Breast epithelium (tissue), 4 donors: ENCODE measurements around the gene SLC39A11. TPM values are rescaled to one million over a fixed set of nuclear protein-coding genes. Genes with fewer than 3 reads are reported as not detected.
"Not testable (repeated sequence)": the region's sequence is repeated elsewhere in the genome, so short reads cannot be mapped to it uniquely, and the experiment has no call there.

Experiments
- DNase-seq, 2 donors: peaks; one replicate each; pipeline ENCODE4 v3.0.0-alpha.2; 2019; ENCODE audit warnings: low spot score in 2 of 2
- H3K27ac ChIP-seq, 2 donors: fragments of 200-600 bp; sonication (generic) in 1 of 2; one replicate each; pipeline ENCODE4 v1.5.1; 2016 to 2019; ENCODE audit warnings: mild to moderate bottlenecking in 1 of 2
- H3K27me3 ChIP-seq, 2 donors: fragments of 200-600 bp; sonication (generic) in 1 of 2; one replicate each; pipeline versions ENCODE4 v1.5.1 to v1.6.0; 2017 to 2019; ENCODE audit warnings: control low read depth in 1 of 2, mild to moderate bottlenecking in 1 of 2
- H3K36me3 ChIP-seq: fragments of 200-600 bp; one replicate; pipeline ENCODE4 v1.5.1; 2019
- H3K4me1 ChIP-seq, 2 donors: fragments of 200-600 bp; sonication (generic); one replicate each; pipeline ENCODE4 v1.5.1; 2016 to 2019; ENCODE audit warnings: control low read depth in 1 of 2
- H3K4me3 ChIP-seq, 3 donors: fragments of 200-600 bp; sonication (generic); 1 replicate in 2 of 3; 2 replicates in 1 of 3; pipeline ENCODE4 v1.5.1; 2016 to 2019; ENCODE audit warnings: mild to moderate bottlenecking in 3 of 3, moderate library complexity in 2 of 3
- H3K9me3 ChIP-seq, 2 donors: fragments of 200-600 bp; sonication (generic) in 1 of 2; one replicate each; pipeline ENCODE4 v1.5.1; 2016 to 2019; ENCODE audit warnings: control low read depth in 1 of 2
- POLR2A ChIP-seq: fragments of 450-650 bp; IDR thresholded peaks from one replicate; pipeline ENCODE4 v1.6.1; 2016; ENCODE audit warnings: antibody characterized with exemption, mild to moderate bottlenecking, moderate library complexity
- POLR2AphosphoS5 ChIP-seq, 3 donors: sonication (generic); formaldehyde crosslinking; IDR thresholded peaks; one replicate each; pipeline ENCODE4 v1.6.1; 2017; ENCODE audit warnings: antibody characterized with exemption in 3 of 3
- intact Hi-C: fragments of 100-400 bp; cut with DNase I; formaldehyde crosslinking; loops from one replicate; pipeline ENCODE4 v1.15.1; 2023; ENCODE audit warnings: low total_unique reads
- total RNA-seq, 3 donors: library from RNA; depleted of rRNA; stranded (reverse); fragments of >200 nt; gene quantifications; one replicate each; pipeline ENCODE4 v1.1.0, GENCODE V29; 2016
- TF ChIP-seq, protein P1 (sequence below), 3 donors: fragments of 450-650 bp; IDR thresholded peaks; one replicate each; pipeline ENCODE4 v1.5.1; 2016 to 2017; ENCODE audit warnings: antibody characterized with exemption in 3 of 3, mild to moderate bottlenecking in 3 of 3, moderate library complexity in 3 of 3

SLC39A11 gene
- total RNA-seq, 3 donors from 2014 or later = 31.8 to 54.6 (median 47.0) TPM

DNA sequence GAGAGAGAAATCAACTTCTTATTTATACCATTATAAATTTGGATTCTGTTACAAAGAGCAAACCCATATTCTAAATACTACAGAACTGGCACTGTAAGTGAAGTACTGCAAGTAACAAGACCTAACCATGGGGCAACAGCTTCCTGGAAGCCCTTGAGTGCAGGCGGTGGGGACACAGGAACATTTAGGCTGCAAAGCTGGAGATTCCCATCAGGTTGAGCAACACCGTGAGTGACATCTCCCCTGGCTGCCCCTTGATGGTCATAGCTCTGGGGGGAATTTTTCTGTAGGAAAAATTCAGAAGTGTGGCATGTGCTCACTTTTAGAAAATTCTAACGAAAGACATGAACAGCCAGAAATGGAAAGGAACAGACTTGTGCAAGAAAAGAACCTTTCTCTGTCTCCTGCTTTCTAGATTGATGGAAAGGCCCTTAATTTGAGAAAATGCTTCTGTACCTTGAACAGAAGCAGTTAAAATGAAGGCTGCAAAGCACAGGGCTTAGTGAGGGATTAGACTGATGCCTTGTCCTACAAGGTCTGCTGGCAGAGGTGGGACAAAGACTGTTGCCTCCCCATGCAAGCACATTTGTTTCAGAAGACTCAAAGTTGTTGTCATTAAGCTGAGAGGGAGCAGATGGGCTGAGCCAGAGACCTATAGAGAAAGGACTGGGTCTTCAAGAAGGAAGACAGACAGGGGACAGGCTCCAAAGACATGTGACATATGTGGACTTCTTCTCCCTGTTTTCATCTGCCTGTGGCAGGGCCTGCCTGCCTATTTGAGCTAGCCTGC, 380.8 kb downstream of the SLC39A11 start:
- TF ChIP-seq POLR2AphosphoS5 (IDR thresholded peaks at IDR 0.05) (no peak), POLR2A (no peak)
- TF ChIP-seq, protein P1, sequence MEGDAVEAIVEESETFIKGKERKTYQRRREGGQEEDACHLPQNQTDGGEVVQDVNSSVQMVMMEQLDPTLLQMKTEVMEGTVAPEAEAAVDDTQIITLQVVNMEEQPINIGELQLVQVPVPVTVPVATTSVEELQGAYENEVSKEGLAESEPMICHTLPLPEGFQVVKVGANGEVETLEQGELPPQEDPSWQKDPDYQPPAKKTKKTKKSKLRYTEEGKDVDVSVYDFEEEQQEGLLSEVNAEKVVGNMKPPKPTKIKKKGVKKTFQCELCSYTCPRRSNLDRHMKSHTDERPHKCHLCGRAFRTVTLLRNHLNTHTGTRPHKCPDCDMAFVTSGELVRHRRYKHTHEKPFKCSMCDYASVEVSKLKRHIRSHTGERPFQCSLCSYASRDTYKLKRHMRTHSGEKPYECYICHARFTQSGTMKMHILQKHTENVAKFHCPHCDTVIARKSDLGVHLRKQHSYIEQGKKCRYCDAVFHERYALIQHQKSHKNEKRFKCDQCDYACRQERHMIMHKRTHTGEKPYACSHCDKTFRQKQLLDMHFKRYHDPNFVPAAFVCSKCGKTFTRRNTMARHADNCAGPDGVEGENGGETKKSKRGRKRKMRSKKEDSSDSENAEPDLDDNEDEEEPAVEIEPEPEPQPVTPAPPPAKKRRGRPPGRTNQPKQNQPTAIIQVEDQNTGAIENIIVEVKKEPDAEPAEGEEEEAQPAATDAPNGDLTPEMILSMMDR (IDR thresholded peaks at IDR 0.05) = no peak
- intact Hi-C loops = no loop called here
- H3K9me3 ChIP-seq = peaks cover 0 to 7% of the 10 kb centered on the region in 2 donors
- H3K36me3 ChIP-seq = no peaks in the 10 kb centered on the region
- H3K27ac ChIP-seq = no peak overlapping the region
- H3K27me3 ChIP-seq = no peaks in the 10 kb centered on the region
- H3K4me1 ChIP-seq = no peaks in the 10 kb centered on the region
- no peak overlapping the region for H3K4me3 ChIP-seq
- no peak for DNase-seq

DNA sequence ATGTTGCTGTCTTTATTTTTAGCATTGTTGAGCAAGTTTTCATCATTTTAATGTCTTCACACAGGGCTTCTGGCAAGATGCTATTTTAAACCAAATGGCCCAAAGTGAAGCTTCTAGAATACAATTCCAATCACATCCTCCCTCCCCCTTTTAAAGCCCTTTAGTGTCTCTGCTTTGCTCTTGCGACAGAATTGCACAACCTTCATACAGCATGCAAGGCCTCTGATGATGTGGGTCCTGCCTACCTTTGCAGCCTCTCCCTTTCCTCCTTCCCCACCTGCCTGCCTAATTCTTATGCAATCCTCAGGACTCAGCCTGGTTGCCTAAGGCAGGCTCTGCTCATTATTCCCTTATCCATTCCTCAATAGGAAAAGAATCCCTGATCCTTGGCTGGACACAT, 381.7 kb downstream of the SLC39A11 start:
- H3K27ac ChIP-seq = no peak overlapping the region
- H3K9me3 ChIP-seq = peaks cover 0 to 7% of the 10 kb centered on the region in 2 donors
- no peak overlapping the region for H3K4me3 ChIP-seq
- H3K27me3 ChIP-seq = no peaks in the 10 kb centered on the region
- intact Hi-C loops = no loop called here
- no peaks in the 10 kb centered on the region for H3K36me3 ChIP-seq
- no peak for DNase-seq
- TF ChIP-seq, protein P1 (IDR thresholded peaks at IDR 0.05) = no peak
- TF ChIP-seq POLR2A (no peak), POLR2AphosphoS5 (IDR thresholded peaks at IDR 0.05) (no peak)
- H3K4me1 ChIP-seq = no peaks in the 10 kb centered on the region

DNA sequence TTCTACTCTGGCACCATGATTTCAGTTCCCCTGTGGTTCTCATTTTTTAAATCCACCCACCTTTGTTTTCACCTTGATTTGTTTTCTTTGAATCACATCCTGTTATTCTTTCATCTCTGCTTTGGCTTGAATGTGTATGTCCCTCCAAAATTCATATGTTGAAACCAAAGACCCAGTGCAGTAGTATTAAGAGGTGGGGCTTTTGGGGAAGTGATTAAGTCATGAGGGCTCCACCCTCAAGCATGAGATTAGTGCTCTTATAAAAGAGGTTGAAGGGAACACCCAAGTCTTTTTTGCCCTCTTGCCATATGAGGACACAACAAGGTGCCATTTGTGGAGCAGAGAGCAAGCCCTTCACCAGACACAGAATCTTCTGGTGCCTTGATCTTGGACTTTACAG, 382.3 kb downstream of the SLC39A11 start:
- H3K36me3 ChIP-seq = no peaks in the 10 kb centered on the region
- TF ChIP-seq POLR2A (no peak), POLR2AphosphoS5 (IDR thresholded peaks at IDR 0.05) (no peak)
- TF ChIP-seq, protein P1 (IDR thresholded peaks at IDR 0.05) = no peak
- H3K4me3 ChIP-seq = no peak overlapping the region
- H3K4me1 ChIP-seq = no peaks in the 10 kb centered on the region
- DNase-seq = no peak
- intact Hi-C loops = no loop called here
- no peak overlapping the region for H3K27ac ChIP-seq
- H3K27me3 ChIP-seq = no peaks in the 10 kb centered on the region
- H3K9me3 ChIP-seq = peaks cover 0 to 7% of the 10 kb centered on the region in 2 donors

DNA sequence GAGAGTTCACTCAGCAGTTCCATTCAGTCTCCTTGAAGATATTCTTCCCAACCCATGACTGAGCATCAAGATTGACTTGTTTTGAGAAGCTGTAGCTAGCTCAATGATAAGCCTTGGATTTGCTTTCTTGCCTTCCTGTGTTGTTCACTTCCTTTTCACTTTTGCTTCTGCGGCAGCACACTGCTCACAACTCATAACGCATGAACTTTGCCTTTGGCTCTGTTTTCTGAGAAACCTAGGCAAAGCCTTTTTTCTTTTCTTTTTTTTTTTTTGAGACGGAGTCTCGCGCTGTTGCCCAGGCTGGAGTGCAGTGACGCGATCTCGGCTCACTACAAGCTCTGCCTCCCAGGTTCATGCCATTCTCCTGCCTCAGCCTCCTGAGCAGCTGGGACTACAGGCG, 383.8 kb downstream of the SLC39A11 start:
- H3K9me3 ChIP-seq, H3K27ac ChIP-seq, H3K4me3 ChIP-seq, DNase-seq, H3K36me3 ChIP-seq, H3K27me3 ChIP-seq, intact Hi-C loops, H3K4me1 ChIP-seq: not testable (repeated sequence)

DNA sequence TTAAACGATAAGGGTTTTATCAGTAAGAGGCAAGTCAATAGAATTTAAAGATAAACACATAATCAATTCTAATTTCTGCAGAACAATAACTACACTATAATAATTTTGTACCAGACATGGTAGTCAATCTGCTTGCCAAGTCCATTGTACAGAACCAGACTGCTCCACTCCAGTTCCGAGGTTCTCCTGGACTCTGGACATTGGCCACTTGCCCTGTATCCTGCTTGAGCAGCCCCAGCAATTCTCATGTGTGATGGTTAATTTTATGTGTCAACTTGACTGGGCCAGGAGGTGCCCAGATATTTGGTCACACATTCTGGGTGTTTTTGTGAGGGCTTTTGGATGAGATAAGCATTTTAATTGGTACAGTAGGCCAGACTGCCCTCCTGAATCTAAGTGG, 384.6 kb downstream of the SLC39A11 start:
- no peaks in the 10 kb centered on the region for H3K36me3 ChIP-seq
- H3K27me3 ChIP-seq = no peaks in the 10 kb centered on the region
- DNase-seq = no peak
- TF ChIP-seq POLR2A (no peak), POLR2AphosphoS5 (IDR thresholded peaks at IDR 0.05) (no peak)
- TF ChIP-seq, protein P1 (IDR thresholded peaks at IDR 0.05) = no peak
- intact Hi-C loops = no loop called here
- no peak overlapping the region for H3K27ac ChIP-seq
- peaks cover 0 to 7% of the 10 kb centered on the region in 2 donors for H3K9me3 ChIP-seq
- no peaks in the 10 kb centered on the region for H3K4me1 ChIP-seq
- no peak overlapping the region for H3K4me3 ChIP-seq
